Middle frontal gyrus (tissue), 1 donor: Measurements from ENCODE around the gene DNAH10.

ENCODE experiments used
- DNase-seq: peaks from one replicate; pipeline ENCODE4 v3.0.0-alpha.2; 2015; ENCODE audit warnings: low spot score; ENCODE audit errors: extremely low spot score

DNAH10 gene

GRCh38 chr12:123879691-123880090, 117.6 kb downstream of the DNAH10 start:
- DNase-seq: no peak

- no peak for DNase-seq
Measured at GRCh38 chr12:123882161-123882705, 120.1 kb downstream of the DNAH10 start.

GRCh38 chr12:123886258-123886657, 124.2 kb downstream of the DNAH10 start:
- no peak for DNase-seq

- DNase-seq: no peak
Measured at GRCh38 chr12:123886931-123887582, 125.0 kb downstream of the DNAH10 start.

- DNase-seq: no peak
Measured at GRCh38 chr12:123888989-123889388, 126.9 kb downstream of the DNAH10 start.

GRCh38 chr12:123889848-123890535, 127.9 kb downstream of the DNAH10 start:
- no peak for DNase-seq

GRCh38 chr12:123890536-123890902, 128.4 kb downstream of the DNAH10 start:
- no peak for DNase-seq

- DNase-seq: no peak
Measured at GRCh38 chr12:123891011-123891410, 128.9 kb downstream of the DNAH10 start.

- DNase-seq: no peak
Measured at GRCh38 chr12:123891516-123892179, 129.5 kb downstream of the DNAH10 start.

GRCh38 chr12:123892180-123892559, 130.1 kb downstream of the DNAH10 start:
- DNase-seq: no peak

- no peak for DNase-seq
Measured at GRCh38 chr12:123892853-123893252, 130.8 kb downstream of the DNAH10 start.

- DNase-seq: no peak
Measured at GRCh38 chr12:123893276-123893675, 131.2 kb downstream of the DNAH10 start.

- no peak for DNase-seq
Measured at GRCh38 chr12:123894823-123895345, 132.8 kb downstream of the DNAH10 start.

- DNase-seq: no peak
Measured at GRCh38 chr12:123895451-123895850, 133.3 kb downstream of the DNAH10 start.

GRCh38 chr12:123896767-123897166, 134.7 kb downstream of the DNAH10 start:
- DNase-seq: no peak

GRCh38 chr12:123897221-123897620, 135.1 kb downstream of the DNAH10 start:
- DNase-seq: no peak

GRCh38 chr12:123898673-123899072, 136.6 kb downstream of the DNAH10 start:
- no peak for DNase-seq

- no peak for DNase-seq
Measured at GRCh38 chr12:123899368-123899767, 137.3 kb downstream of the DNAH10 start.

GRCh38 chr12:123900871-123901376, 138.8 kb downstream of the DNAH10 start:
- no peak for DNase-seq

GRCh38 chr12:123902821-123903220, 140.7 kb downstream of the DNAH10 start:
- no peak for DNase-seq

- DNase-seq: no peak
Measured at GRCh38 chr12:123903301-123904065, 141.4 kb downstream of the DNAH10 start.
